SK-N-SH treated with all-trans-retinoic acid at 6 μM for 48 hours (cell line): ENCODE results near the gene CDC42EP1.

ENCODE experiments used
- ATAC-seq: fragments of 200-7000 bp; cut with Tn5 transposase; 3 replicates; pipeline ENCODE4 v1.9.1; 2020; ENCODE audit warnings: mild to moderate bottlenecking, moderate library complexity
- ARNTL ChIP-seq: fragments of 450-650 bp; formaldehyde crosslinking; IDR thresholded peaks from 2 replicates; pipeline ENCODE4 v1.5.0; 2020; ENCODE audit warnings: low read depth, mild to moderate bottlenecking, moderate library complexity, borderline replicate concordance
- BACH2 ChIP-seq: fragments of 250-450 bp; sonication (Bioruptor Pico); IDR thresholded peaks from 2 replicates; pipeline ENCODE4 v1.9.0; 2021; ENCODE audit warnings: mild to moderate bottlenecking, borderline replicate concordance
- CSDC2 ChIP-seq: fragments of 250-450 bp; sonication (Bioruptor Pico); IDR thresholded peaks from 2 replicates; pipeline ENCODE4 v1.5.0; 2020; ENCODE audit warnings: mild to moderate bottlenecking, moderate library complexity
- CSRNP3 ChIP-seq: fragments of 250-450 bp; sonication (Bioruptor Pico); IDR thresholded peaks from 2 replicates; pipeline ENCODE4 v1.5.1; 2021; ENCODE audit warnings: mild to moderate bottlenecking, moderate library complexity
- ESRRG ChIP-seq: fragments of 250-450 bp; sonication (Bioruptor Pico); IDR thresholded peaks from 2 replicates; pipeline ENCODE4 v1.6.1; 2021; ENCODE audit warnings: mild to moderate bottlenecking
- GLIS3 ChIP-seq: fragments of 250-450 bp; sonication (Bioruptor Pico); IDR thresholded peaks from 2 replicates; pipeline ENCODE4 v1.5.0; 2020; ENCODE audit warnings: mild to moderate bottlenecking, moderate library complexity
- ISL1 ChIP-seq: fragments of 250-450 bp; sonication (Bioruptor Pico); IDR thresholded peaks from 2 replicates; pipeline ENCODE4 v2.1.2; 2022; ENCODE audit warnings: mild to moderate bottlenecking, moderate library complexity
- OSR1 ChIP-seq: fragments of 250-450 bp; sonication (Bioruptor Pico); IDR thresholded peaks from 2 replicates; pipeline ENCODE4 v1.8.0; 2022; ENCODE audit warnings: moderate library complexity, mild to moderate bottlenecking, inconsistent platforms
- RARB ChIP-seq: fragments of 250-450 bp; sonication (Bioruptor Pico); IDR thresholded peaks from 2 replicates; pipeline ENCODE4 v1.8.0; 2021; ENCODE audit warnings: mild to moderate bottlenecking, moderate library complexity
- TCF4 ChIP-seq: fragments of 250-450 bp; sonication (Bioruptor Pico); IDR thresholded peaks from 2 replicates; pipeline ENCODE4 v1.8.0; 2021; ENCODE audit warnings: mild to moderate bottlenecking, moderate library complexity, borderline replicate concordance
- TOX ChIP-seq: fragments of 250-450 bp; sonication (Bioruptor Pico); IDR thresholded peaks from 2 replicates; pipeline ENCODE4 v1.8.0; 2021; ENCODE audit warnings: mild to moderate bottlenecking, moderate library complexity, borderline replicate concordance
- ZC3H10 ChIP-seq: fragments of 250-450 bp; sonication (Bioruptor Pico); IDR thresholded peaks from 2 replicates; pipeline ENCODE4 v1.5.1; 2021; ENCODE audit warnings: mild to moderate bottlenecking, moderate library complexity
- ZFP30 ChIP-seq: fragments of 450-650 bp; formaldehyde crosslinking; IDR thresholded peaks from 2 replicates; pipeline ENCODE4 v1.5.0; 2022; ENCODE audit warnings: mild to moderate bottlenecking, moderate library complexity
- ZNF565 ChIP-seq: fragments of 450-650 bp; formaldehyde crosslinking; conservative IDR thresholded peaks from 2 replicates; pipeline ENCODE4 v1.5.0; 2020; ENCODE audit warnings: low read depth, mild to moderate bottlenecking, moderate library complexity
- ZNF70 ChIP-seq: fragments of 450-650 bp; formaldehyde crosslinking; IDR thresholded peaks from 2 replicates; pipeline ENCODE4 v1.5.0; 2020; ENCODE audit warnings: mild to moderate bottlenecking, moderate library complexity
- ZNF8 ChIP-seq: fragments of 450-650 bp; formaldehyde crosslinking; IDR thresholded peaks from 2 replicates; pipeline ENCODE4 v1.5.0; 2020; ENCODE audit warnings: mild to moderate bottlenecking, moderate library complexity
- TF ChIP-seq, protein P1 (sequence below): fragments of 250-450 bp; sonication (Bioruptor Pico); IDR thresholded peaks from 2 replicates; pipeline ENCODE4 v1.8.0; 2021; ENCODE audit warnings: low read depth, mild to moderate bottlenecking, moderate library complexity, borderline replicate concordance
- TF ChIP-seq, protein P2 (sequence below): fragments of 250-450 bp; sonication (Bioruptor Pico); IDR thresholded peaks from 2 replicates; pipeline ENCODE4 v1.5.1; 2020; ENCODE audit warnings: low read depth, mild to moderate bottlenecking, moderate library complexity
- TF ChIP-seq, protein P3 (sequence below): fragments of 250-450 bp; sonication (Bioruptor Pico); IDR thresholded peaks from 2 replicates; pipeline ENCODE4 v1.5.0; 2020; ENCODE audit warnings: mild to moderate bottlenecking, moderate library complexity
- TF ChIP-seq, protein P4 (sequence below): fragments of 250-450 bp; sonication (Bioruptor Pico); IDR thresholded peaks from 2 replicates; pipeline ENCODE4 v1.8.0; 2020; ENCODE audit warnings: mild to moderate bottlenecking, moderate library complexity, borderline replicate concordance

Gene CDC42EP1

DNA sequence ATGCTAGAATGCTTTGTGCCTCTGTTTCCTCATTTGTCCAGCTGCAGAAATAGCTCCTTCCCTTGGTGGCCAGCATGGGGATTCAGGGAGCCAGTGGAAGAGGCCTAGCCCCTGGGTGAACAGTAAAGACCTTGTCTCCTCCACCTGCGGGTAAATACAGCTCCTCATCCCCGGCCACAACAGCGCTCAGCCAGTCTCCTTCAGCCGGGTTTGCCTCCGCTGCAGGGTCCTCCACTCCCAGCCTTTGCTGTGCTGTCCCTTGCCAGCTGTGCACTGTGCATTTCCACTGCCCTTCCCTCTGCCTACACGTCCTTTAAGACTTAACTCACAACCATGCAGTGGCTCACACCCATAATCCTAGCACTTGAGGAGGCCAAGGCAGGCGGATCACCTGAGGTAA lies 1.5 kb upstream of the CDC42EP1 start:
- no peak for ATAC-seq
- TF ChIP-seq ZFP30 (no peak), TOX (no peak), ESRRG (CRISPR knock-in tag) (no peak), CSRNP3 (CRISPR knock-in tag) (no peak)
- TF ChIP-seq, all 23 proteins: peak for 0

DNA sequence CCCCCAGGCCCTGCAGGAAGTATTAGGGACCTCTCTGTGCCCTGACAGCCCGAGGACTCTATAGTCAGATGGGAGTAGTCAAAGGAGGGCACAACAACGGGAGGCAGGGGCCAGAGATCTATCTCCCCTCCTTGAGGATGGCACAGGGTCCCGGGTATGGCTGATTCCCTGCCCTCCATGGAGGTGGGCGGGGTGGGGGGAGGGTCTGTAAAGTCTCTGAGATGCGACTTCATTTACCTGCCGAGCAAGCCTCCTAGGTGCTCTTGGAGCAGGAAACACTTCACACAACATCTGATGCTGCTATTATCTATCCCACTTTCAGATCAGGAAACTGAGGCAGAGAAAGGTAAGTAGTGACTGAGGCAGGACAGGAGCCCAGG lies 769 bp upstream of the CDC42EP1 start:
- TF ChIP-seq OSR1 (no peak), TCF4 (CRISPR knock-in tag) (no peak), TOX (no peak), ISL1 (CRISPR knock-in tag) (no peak), ZNF8 (CRISPR knock-in tag) (no peak), BACH2 (CRISPR knock-in tag) (no peak), ZNF70 (CRISPR knock-in tag) (no peak), GLIS3 (CRISPR knock-in tag) (no peak), CSDC2 (CRISPR knock-in tag) (no peak), RARB (CRISPR knock-in tag) (no peak), ZNF565 (CRISPR knock-in tag) (no peak), ZC3H10 (CRISPR knock-in tag) (no peak), ESRRG (CRISPR knock-in tag) (no peak)
- TF ChIP-seq, protein P1, sequence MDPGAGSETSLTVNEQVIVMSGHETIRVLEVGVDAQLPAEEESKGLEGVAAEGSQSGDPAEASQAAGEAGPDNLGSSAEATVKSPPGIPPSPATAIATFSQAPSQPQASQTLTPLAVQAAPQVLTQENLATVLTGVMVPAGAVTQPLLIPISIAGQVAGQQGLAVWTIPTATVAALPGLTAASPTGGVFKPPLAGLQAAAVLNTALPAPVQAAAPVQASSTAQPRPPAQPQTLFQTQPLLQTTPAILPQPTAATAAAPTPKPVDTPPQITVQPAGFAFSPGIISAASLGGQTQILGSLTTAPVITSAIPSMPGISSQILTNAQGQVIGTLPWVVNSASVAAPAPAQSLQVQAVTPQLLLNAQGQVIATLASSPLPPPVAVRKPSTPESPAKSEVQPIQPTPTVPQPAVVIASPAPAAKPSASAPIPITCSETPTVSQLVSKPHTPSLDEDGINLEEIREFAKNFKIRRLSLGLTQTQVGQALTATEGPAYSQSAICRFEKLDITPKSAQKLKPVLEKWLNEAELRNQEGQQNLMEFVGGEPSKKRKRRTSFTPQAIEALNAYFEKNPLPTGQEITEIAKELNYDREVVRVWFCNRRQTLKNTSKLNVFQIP = no peak
- TF ChIP-seq, protein P2, sequence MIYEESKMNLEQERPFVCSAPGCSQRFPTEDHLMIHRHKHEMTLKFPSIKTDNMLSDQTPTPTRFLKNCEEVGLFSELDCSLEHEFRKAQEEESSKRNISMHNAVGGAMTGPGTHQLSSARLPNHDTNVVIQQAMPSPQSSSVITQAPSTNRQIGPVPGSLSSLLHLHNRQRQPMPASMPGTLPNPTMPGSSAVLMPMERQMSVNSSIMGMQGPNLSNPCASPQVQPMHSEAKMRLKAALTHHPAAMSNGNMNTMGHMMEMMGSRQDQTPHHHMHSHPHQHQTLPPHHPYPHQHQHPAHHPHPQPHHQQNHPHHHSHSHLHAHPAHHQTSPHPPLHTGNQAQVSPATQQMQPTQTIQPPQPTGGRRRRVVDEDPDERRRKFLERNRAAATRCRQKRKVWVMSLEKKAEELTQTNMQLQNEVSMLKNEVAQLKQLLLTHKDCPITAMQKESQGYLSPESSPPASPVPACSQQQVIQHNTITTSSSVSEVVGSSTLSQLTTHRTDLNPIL (CRISPR knock-in tag) = no peak
- TF ChIP-seq, protein P3, sequence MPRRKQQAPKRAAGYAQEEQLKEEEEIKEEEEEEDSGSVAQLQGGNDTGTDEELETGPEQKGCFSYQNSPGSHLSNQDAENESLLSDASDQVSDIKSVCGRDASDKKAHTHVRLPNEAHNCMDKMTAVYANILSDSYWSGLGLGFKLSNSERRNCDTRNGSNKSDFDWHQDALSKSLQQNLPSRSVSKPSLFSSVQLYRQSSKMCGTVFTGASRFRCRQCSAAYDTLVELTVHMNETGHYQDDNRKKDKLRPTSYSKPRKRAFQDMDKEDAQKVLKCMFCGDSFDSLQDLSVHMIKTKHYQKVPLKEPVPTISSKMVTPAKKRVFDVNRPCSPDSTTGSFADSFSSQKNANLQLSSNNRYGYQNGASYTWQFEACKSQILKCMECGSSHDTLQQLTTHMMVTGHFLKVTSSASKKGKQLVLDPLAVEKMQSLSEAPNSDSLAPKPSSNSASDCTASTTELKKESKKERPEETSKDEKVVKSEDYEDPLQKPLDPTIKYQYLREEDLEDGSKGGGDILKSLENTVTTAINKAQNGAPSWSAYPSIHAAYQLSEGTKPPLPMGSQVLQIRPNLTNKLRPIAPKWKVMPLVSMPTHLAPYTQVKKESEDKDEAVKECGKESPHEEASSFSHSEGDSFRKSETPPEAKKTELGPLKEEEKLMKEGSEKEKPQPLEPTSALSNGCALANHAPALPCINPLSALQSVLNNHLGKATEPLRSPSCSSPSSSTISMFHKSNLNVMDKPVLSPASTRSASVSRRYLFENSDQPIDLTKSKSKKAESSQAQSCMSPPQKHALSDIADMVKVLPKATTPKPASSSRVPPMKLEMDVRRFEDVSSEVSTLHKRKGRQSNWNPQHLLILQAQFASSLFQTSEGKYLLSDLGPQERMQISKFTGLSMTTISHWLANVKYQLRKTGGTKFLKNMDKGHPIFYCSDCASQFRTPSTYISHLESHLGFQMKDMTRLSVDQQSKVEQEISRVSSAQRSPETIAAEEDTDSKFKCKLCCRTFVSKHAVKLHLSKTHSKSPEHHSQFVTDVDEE (CRISPR knock-in tag) = no peak
- ATAC-seq = no peak

DNA sequence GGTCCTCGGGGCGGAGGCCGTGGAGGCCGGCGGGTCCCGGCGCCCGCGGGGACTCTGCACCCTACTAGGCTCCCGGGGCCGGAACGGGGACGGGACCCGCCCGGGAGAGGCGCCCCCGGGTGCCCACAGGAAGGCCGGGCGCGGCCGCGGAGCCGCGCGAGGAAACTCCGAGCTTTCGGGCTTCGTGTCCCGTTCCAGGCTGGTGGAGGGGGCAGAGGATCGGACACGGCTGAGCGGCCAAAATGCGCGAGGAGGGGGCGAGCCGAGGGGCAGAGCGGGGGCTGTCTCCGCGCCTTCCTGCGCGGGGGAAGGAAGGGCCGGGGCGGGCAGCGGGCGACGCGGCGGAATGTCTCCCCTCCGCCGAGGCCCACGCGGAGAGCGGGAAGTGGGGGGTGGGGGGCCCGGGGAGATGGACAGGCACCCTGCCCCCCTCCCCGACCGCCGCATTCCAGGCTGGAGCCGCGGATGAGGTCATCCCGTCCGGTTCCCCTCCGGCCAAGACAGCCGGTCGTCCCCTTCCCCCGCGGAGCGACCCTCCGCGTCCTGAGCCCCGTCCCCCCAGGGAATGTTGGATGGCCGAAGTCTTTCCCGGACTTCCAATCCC lies 430 bp downstream of the CDC42EP1 start:
- peak; percentile 34 for ATAC-seq
- TF ChIP-seq, protein P4, sequence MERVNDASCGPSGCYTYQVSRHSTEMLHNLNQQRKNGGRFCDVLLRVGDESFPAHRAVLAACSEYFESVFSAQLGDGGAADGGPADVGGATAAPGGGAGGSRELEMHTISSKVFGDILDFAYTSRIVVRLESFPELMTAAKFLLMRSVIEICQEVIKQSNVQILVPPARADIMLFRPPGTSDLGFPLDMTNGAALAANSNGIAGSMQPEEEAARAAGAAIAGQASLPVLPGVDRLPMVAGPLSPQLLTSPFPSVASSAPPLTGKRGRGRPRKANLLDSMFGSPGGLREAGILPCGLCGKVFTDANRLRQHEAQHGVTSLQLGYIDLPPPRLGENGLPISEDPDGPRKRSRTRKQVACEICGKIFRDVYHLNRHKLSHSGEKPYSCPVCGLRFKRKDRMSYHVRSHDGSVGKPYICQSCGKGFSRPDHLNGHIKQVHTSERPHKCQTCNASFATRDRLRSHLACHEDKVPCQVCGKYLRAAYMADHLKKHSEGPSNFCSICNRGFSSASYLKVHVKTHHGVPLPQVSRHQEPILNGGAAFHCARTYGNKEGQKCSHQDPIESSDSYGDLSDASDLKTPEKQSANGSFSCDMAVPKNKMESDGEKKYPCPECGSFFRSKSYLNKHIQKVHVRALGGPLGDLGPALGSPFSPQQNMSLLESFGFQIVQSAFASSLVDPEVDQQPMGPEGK = peak; percentile 87; the same call in 1 of the 2 replicates
- TF ChIP-seq ZNF565 (CRISPR knock-in tag) = no peak

DNA sequence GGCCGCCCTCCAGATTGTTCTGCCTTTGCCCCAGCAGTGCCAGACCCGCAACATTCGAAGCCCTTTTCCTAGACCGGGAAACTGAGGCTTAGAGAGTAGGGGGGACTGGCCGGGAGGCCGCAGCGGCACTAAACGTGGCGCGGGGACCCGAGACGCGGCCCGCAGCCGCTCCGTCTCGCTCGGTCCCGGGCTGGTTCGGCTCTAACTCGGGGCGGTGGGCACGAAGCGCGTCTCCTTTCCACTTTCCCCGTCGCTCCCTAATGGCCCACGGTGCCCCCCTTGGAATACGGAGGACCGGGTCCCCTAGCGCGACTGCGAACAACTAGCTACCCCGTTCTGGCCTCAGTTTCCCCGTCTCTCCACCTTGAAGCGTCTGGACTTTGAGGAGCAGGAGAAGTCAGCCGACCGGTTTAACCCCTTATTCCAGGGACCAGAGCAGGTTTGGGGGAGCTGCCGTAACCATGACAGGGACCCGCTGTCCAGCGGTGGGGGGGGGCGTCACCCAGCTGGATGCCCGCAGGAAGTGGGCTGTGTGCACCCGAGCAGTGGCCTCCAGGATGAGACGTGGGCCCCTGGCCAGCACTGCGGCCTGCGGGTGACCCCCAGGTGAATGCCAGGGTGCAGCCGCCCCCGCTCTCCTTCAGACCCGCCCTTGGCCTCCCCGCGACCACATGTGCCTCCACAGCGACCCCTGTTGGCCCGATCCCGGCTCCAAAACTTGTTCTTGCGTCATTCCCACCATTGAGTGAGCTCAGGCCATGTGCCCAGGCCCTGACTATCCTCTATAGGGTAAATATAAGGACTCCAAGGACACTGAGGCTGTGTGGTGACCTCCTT lies 1.1 kb downstream of the CDC42EP1 start:
- TF ChIP-seq CSDC2 (CRISPR knock-in tag) (peak; percentile 16; the same call in 1 of the 2 replicates), ARNTL (no peak)
- TF ChIP-seq, protein P4 = peak; percentile 36; the same call in 1 of the 2 replicates
- peak; percentile 82 for ATAC-seq
